ENCODE data around the gene RIGI.
A peak's percentile ranks its signal among the peaks of the same experiment; 100 is the strongest.
"Not testable (repeated sequence)": the region's sequence is repeated elsewhere in the genome, so short reads cannot be mapped to it uniquely, and the experiment has no call there.

RIGI gene

GRCh38 chr9:32526041-32526706, at the start of gene RIGI:
Gene RIGI, minus strand, starts transcription at chr9:32526196. Its CDS starts 30 bp downstream, at chr9:32526166.
- peak; percentile 91 for DNase-seq

GRCh38 chr9:32574858-32575257, 48.9 kb upstream of the RIGI start:
- DNase-seq = no peak

- no peak for DNase-seq
Observed at GRCh38 chr9:32573821-32574220, 47.8 kb upstream of the RIGI start.

- DNase-seq = peak; percentile 95
Observed at GRCh38 chr9:32572900-32573523, 47.0 kb upstream of the RIGI start, which contains the start of gene NDUFB6. Gene NDUFB6, minus strand, starts transcription at chr9:32573159. Its CDS starts 99 bp downstream, at chr9:32573060.

GRCh38 chr9:32571969-32572899, 46.2 kb upstream of the RIGI start:
- peak; percentile 74 for DNase-seq

GRCh38 chr9:32570262-32570661, 44.3 kb upstream of the RIGI start:
- DNase-seq = no peak

GRCh38 chr9:32566770-32567169, 40.8 kb upstream of the RIGI start:
- DNase-seq = no peak

GRCh38 chr9:32565967-32566366, 40.0 kb upstream of the RIGI start:
- no peak for DNase-seq

- no peak for DNase-seq
Observed at GRCh38 chr9:32558408-32558934, 32.5 kb upstream of the RIGI start.

- DNase-seq = no peak
Observed at GRCh38 chr9:32554591-32554990, 28.6 kb upstream of the RIGI start.

- DNase-seq = no peak
Observed at GRCh38 chr9:32554107-32554506, 28.1 kb upstream of the RIGI start.

GRCh38 chr9:32552172-32552872, 26.3 kb upstream of the RIGI start, which contains the start of the genes SMIM27 and TOPORS:
Gene SMIM27, plus strand, starts transcription at chr9:32552327. Its CDS starts 108 bp downstream, at chr9:32552435.
Gene TOPORS, minus strand, starts transcription at chr9:32552586. Its CDS starts 150 bp downstream, at chr9:32552436.
- peak; percentile 98 for DNase-seq

- DNase-seq = no peak
Observed at GRCh38 chr9:32551276-32552051, 25.5 kb upstream of the RIGI start.

- peak; percentile 98 for DNase-seq
Observed at GRCh38 chr9:32550562-32551275, 24.7 kb upstream of the RIGI start.

- DNase-seq = no peak
Observed at GRCh38 chr9:32550150-32550561, 24.2 kb upstream of the RIGI start.

- DNase-seq = not testable (repeated sequence)
Observed at GRCh38 chr9:32548213-32548612, 22.2 kb upstream of the RIGI start.

- no peak for DNase-seq
Observed at GRCh38 chr9:32545884-32546283, 19.9 kb upstream of the RIGI start.

GRCh38 chr9:32543047-32543446, 17.1 kb upstream of the RIGI start:
- no peak for DNase-seq

GRCh38 chr9:32533816-32534215, 7.8 kb upstream of the RIGI start:
- DNase-seq = no peak

- DNase-seq = no peak
Observed at GRCh38 chr9:32533336-32533735, 7.3 kb upstream of the RIGI start.

- no peak for DNase-seq
Observed at GRCh38 chr9:32526707-32527048, 682 bp upstream of the RIGI start.

Measured in retina (tissue), 1 donor.